Mesangial cell (primary cell): ENCODE results near the gene HMGN4. TPM values are rescaled to one million over a fixed set of nuclear protein-coding genes. Genes with fewer than 3 reads are reported as not detected.

ENCODE experiments used
- total RNA-seq: library from RNA; depleted of rRNA; stranded (reverse); fragments of >200 nt; gene quantifications from 2 replicates; pipeline ENCODE4 v1.2.3, GENCODE V29; 2015

HMGN4 gene
- 58.2 and 68.9 TPM in 2 replicates for total RNA-seq

GRCh38 chr6:26537846-26538571, at the start of gene HMGN4:
TSS of gene HMGN4 (plus strand) at chr6:26538366. CDS start at chr6:26545207, 6,841 bp downstream.

GRCh38 chr6:26500102-26500501, 38.1 kb upstream of the HMGN4 start, which contains the start of gene BTN1A1:
TSS of gene BTN1A1 (plus strand) at chr6:26500303. CDS start at chr6:26501287, 984 bp downstream.

Other genes with a start within 250 kb of the HMGN4 start
- 7.7 and 16.5 TPM in 2 replicates for gene BTN3A2, start 173.2 kb upstream of the HMGN4 start, total RNA-seq
- gene BTN2A2, start 155.3 kb upstream of the HMGN4 start, total RNA-seq, result 7.1 and 8.3 TPM in 2 replicates
- 7.7 and 15.7 TPM in 2 replicates for gene BTN3A1, start 136.1 kb upstream of the HMGN4 start, total RNA-seq
- gene BTN3A3, start 97.9 kb upstream of the HMGN4 start, total RNA-seq, result 3.6 and 4.9 TPM in 2 replicates
- gene BTN2A1, start 80.4 kb upstream of the HMGN4 start, total RNA-seq, result 6.0 and 7.4 TPM in 2 replicates
- 0.16 TPM in 1 of 2 replicates, not detected in the other for gene BTN1A1, start 38.1 kb upstream of the HMGN4 start, total RNA-seq
- gene ABT1, start 58.6 kb downstream of the HMGN4 start, total RNA-seq, result 15.0 and 18.7 TPM in 2 replicates
- gene ZNF322, start 121.4 kb downstream of the HMGN4 start, total RNA-seq, result 4.7 and 10.4 TPM in 2 replicates